Measurements from ENCODE around the gene KICS2.

KICS2 gene

DNA sequence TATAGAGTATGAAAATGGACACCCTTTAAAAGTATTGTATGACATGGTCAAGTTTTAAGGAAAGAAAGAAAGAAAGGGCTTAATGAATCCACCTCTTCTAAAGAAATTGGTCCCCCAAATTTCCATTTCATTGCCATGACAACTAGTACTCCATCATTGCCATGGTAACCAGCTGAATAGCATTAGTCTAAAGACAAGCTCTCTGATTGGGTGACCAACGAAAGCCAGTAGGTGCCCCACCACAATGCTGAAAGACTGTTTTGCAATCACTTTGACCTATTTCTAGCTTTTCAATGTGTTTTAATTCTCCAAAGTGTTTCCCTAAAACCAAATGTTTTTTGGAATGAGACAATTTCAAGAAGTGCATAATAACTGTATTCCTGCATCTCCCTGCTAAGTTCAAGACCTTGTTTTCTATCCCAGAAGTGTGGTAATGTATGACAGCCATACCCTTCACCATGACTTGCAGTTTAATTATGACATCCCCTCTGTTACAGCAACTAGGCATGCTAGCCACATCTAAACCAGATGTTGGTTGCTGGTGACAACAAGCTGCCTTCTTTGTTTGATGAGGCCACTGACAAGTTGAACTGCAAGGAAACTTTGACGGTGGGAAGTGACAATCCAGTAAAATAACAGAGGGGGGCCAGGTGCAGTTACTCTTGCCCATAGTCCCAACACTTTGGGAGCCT, 46.7 kb downstream of the KICS2 start:
- Histone ChIP-seq H3K9me3 (ENCODE audit: control insufficient read depth, insufficient read depth, low read length) (no peaks in the 10 kb centered on the region), H3K9ac (ENCODE audit: low read depth, low read length) (no peak overlapping the region), H3K27me3 (ENCODE audit: control insufficient read depth, insufficient read depth, low read length) (no peaks in the 10 kb centered on the region), H3K27ac (ENCODE audit: low read depth, low read length) (no peak overlapping the region), H3K36me3 (ENCODE audit: control insufficient read depth, insufficient read depth, low read length) (no peaks in the 10 kb centered on the region), H3K4me3 (ENCODE audit: low read depth, low read length) (no peak overlapping the region), H3K4me1 (ENCODE audit: control insufficient read depth, insufficient read depth, low read length) (peaks cover 16% of the 10 kb centered on the region)

DNA sequence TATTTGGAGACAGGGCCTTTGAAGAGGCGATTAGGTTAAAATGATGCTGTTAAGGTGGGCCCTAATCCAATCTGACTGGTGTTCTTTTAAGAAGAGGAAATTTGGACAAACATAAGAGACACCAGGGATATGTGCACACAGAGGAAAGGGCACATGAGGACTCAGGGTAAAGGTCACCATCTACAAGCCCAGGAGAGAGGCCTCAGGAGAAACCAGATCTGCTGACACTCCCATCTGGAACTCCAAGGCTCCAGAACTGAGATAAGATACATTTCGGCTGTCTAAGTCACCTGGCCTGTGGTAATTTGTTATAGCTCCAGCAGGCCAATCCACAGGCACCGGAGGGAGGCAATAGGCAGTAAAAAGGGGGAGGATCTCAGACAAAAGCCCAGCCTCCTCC, 48.6 kb downstream of the KICS2 start:
- Histone ChIP-seq H3K9me3 (ENCODE audit: control insufficient read depth, insufficient read depth, low read length) (no peaks in the 10 kb centered on the region), H3K4me1 (ENCODE audit: control insufficient read depth, insufficient read depth, low read length) (peaks cover 24% of the 10 kb centered on the region), H3K27me3 (ENCODE audit: control insufficient read depth, insufficient read depth, low read length) (no peaks in the 10 kb centered on the region), H3K36me3 (ENCODE audit: control insufficient read depth, insufficient read depth, low read length) (no peaks in the 10 kb centered on the region), H3K27ac (ENCODE audit: low read depth, low read length) (no peak overlapping the region), H3K9ac (ENCODE audit: low read depth, low read length) (no peak overlapping the region), H3K4me3 (ENCODE audit: low read depth, low read length) (no peak overlapping the region)

Data from HUES48 (cell line).